Fibroblast of skin of scalp (primary cell): ENCODE measurements around the gene ALK.

Experiments used
- DNase-seq: peaks from one replicate; pipeline ENCODE4 v3.0.0-alpha.2; 2013

Gene ALK

GRCh38 chr2:29216609-29216909, 704.8 kb downstream of the ALK start:
- DNase-seq: no peak

- no peak for DNase-seq
Observed at GRCh38 chr2:29215739-29216608, 705.4 kb downstream of the ALK start.

GRCh38 chr2:29215073-29215472, 706.3 kb downstream of the ALK start:
- no peak for DNase-seq

GRCh38 chr2:29213888-29214291, 707.5 kb downstream of the ALK start:
- DNase-seq: no peak

- no peak for DNase-seq
Observed at GRCh38 chr2:29212009-29212408, 709.4 kb downstream of the ALK start.

GRCh38 chr2:29209551-29209950, 711.8 kb downstream of the ALK start:
- DNase-seq: no peak

- DNase-seq: no peak
Observed at GRCh38 chr2:29207352-29208148, 713.8 kb downstream of the ALK start.

- DNase-seq: no peak
Observed at GRCh38 chr2:29206941-29207340, 714.4 kb downstream of the ALK start.

- no peak for DNase-seq
Observed at GRCh38 chr2:29202819-29203495, 718.4 kb downstream of the ALK start.

- DNase-seq: no peak
Observed at GRCh38 chr2:29201979-29202378, 719.4 kb downstream of the ALK start.

- DNase-seq: peak; percentile 55
Observed at GRCh38 chr2:29196792-29197788, 724.3 kb downstream of the ALK start.

GRCh38 chr2:29195796-29196195, 725.6 kb downstream of the ALK start:
- peak; percentile 19 for DNase-seq

GRCh38 chr2:29193681-29194080, 727.7 kb downstream of the ALK start:
- DNase-seq: no peak

- DNase-seq: no peak
Observed at GRCh38 chr2:29193111-29193510, 728.3 kb downstream of the ALK start.

GRCh38 chr2:29192526-29192925, 728.9 kb downstream of the ALK start:
- peak; percentile 90 for DNase-seq

- DNase-seq: no peak
Observed at GRCh38 chr2:29191817-29192216, 729.6 kb downstream of the ALK start.

- no peak for DNase-seq
Observed at GRCh38 chr2:29189052-29189451, 732.3 kb downstream of the ALK start.

- DNase-seq: peak; percentile 64
Observed at GRCh38 chr2:29187926-29188325, 733.5 kb downstream of the ALK start.

GRCh38 chr2:29186817-29187216, 734.6 kb downstream of the ALK start:
- no peak for DNase-seq

- no peak for DNase-seq
Observed at GRCh38 chr2:29184531-29184930, 736.9 kb downstream of the ALK start.

- no peak for DNase-seq
Observed at GRCh38 chr2:29182920-29183319, 738.5 kb downstream of the ALK start.

GRCh38 chr2:29182334-29182733, 739.1 kb downstream of the ALK start:
- no peak for DNase-seq
